ENCODE measurements around the gene DOCK3.

The DOCK3 gene

DNA sequence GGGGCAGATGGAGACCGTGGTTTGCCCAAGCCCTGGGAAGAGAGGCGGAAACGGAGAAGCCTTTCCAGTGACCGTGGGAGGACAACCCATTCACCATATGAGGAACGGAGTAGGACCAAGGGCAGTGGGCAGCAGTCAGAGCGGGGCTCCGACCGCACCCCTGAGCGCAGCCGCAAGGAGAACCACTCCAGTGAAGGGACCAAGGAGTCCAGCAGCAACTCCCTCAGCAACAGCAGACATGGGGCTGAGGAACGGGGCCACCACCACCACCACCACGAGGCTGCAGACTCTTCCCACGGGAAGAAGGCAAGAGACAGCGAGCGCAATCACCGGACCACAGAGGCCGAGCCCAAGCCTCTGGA is 718.4 kb downstream of the DOCK3 start:
- DNase-seq = no peak

DNA sequence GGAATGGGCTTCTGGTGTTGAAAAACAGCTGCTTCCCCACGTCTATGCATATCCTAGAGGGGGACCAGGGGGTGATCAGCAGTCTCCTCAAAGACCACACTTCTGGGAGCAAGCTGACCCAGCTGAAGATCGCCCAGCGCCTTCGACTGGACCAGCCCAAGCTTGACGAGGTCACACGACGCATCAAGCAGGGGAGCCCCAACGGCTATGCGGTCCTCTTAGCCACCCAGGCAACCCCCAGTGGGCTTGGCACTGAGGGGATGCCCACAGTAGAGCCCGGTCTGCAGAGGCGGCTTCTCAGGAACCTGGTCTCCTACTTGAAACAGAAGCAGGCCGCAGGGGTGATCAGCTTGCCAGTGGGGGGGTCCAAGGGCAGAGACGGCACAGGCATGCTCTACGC is 718.8 kb downstream of the DOCK3 start:
- no peak for DNase-seq

DNA sequence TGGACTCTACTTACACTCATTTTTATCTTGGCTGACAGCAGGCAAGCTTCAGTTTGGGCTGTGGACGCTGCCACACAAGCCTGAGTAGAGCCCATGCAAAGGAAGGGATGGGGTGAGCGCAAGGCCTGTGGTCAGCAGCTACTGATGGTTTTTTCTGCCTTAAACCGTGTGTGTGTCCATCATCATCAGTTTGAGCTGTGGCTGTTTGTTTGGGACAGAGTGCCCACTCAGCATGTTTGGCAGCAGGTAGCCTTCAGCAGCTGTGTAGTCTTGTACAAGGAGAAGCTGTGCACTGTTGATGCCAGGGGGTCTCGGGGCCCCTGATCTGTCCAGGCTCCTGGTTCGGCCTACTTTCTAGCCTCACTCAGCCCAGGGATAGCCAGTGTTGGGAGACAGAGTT is 719.8 kb downstream of the DOCK3 start:
- no peak for DNase-seq

DNA sequence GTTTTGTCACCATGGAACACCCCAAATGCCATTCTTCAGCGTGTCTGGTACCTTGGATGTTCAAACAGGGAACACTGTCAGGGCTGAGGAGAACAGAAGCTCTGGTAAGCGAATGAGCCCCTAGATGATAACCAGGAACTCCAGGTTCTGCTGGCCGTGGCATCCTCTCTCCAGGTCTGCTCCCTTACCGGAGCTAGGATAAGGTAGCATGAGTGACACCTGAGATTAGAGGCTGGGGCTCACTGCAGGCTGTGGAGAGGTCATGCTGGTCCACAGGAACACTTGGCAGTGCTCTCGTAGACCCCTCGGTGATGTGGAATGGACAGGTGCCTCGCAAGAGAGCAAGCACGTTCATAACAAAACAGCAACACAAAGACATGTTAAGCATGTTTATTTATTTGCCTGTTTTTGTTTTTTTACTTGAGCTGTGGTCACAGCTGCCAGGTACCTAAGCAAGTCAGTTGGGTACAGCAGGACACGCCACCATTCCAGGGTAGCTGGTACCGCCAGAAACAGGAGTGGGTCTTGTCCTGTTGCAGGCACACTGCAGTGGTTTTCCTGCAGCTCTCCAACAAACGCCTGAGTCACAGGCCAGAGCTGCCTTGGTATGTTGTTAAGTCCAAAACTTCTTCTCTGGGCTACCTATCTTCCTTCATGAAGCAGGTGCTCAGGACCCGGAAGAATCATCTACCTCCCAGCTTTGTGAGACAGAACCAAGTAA is 720.9 kb downstream of the DOCK3 start:
- no peak for DNase-seq

DNA sequence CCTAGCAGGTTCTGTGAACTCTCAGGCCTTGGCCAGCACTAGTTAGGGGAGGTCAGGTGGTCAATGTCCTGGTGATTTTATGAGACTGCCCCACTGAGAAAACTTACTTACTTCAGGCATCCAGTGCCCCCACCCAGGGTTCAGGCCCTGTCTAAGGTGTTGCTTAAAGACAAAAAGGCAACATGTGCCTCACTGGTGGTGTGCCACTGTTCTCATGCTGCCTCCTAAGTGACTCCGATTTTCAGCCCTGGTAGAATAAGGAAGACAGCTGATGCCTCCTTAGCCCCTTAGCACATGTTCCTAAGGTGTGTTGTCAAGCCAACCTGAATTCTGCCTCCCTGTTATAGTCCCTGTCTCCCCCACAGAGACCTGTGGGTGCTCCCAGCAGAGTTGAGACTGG is 721.7 kb downstream of the DOCK3 start:
- no peak for DNase-seq

DNA sequence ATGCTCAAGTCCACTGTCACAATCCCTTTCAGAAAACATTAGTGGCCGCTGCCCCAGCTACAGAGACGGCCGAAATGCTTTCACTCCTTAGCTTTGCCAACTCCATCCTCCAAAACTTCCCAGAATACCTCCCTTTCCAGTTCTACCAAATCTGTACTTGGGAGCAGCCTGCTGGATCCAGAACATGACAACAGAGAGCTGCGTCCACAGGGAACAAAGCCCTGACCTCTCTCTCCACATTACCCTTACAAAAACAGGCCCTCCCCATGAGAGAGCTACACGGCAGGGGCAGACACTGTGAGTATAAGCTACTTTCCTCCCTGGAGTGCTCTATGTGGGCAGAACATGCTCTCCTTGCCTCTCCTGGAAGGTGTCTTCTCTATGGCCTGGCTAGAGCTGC is 722.7 kb downstream of the DOCK3 start:
- no peak for DNase-seq

DNA sequence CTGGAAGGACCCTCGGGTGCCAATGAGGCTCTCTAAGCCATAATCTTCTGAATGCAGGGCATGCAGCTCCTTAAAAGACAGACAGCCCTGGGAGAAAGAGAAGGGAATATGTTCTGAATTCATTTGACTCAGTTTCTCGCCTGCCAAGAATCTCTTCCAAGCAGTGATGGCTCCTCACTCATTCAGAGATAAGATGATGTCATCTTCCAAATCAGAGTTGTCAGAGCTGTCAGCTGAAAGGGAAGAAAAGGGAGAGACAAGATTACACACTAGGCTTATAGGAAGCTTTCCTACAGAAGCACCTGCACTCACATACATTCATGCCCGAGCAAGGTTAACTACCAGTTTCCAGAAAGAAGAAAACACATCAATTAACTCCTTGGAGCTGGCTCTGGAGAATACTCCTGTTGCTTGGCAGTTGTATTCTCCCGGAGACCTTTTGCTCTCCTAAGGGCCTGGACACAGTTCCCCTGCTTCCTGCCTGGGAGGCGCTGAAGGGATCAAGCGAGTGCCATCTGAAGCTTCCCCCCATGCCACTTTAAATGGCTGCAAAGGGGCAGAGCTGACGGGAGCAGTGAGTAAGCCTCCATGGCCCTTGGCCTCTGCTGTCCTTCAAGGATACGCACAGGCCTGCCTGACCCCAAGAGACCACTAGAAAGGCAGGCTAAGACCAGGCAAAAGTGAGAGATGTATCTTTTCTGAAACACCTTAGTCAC is 724.0 kb downstream of the DOCK3 start:
- DNase-seq = no peak

DNA sequence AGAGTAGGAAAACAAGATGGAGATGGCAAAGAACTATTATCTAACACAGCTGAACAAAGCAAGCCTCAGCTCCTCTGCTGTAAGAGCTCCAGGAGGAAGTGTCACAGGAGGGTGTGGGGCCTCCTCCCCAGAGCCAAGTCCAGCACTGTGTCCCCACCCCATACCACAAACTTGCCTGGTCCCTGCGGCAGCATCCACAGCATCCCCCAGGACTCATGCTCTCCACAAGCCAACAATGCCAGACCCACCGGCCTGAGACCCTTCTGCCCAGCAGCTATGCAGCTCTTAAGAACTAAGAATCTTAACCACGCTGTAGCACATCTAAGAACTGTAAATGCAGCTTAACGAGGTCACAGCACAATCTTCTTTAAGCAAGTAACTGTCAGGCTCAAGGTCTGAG is 725.4 kb downstream of the DOCK3 start:
- no peak for DNase-seq

DNA sequence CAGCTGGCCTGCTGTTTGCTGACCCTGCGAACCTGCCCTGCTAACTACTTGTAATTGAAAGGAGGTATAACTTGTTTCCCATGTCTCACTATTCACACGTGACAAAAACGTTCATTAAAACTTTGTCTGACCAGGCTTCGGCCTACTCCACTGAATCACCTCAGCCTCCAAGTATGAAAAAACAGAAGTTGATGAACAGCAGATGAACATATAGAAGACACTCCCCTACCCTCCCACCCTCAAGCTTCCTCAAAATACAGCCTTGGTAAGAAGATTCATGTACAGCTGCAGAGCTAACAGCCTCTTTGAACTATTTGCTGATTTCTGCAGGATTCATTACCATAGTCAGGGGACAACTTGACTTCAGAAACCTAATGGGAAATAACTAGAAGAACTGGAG is 727.0 kb downstream of the DOCK3 start:
- no peak for DNase-seq

DNA sequence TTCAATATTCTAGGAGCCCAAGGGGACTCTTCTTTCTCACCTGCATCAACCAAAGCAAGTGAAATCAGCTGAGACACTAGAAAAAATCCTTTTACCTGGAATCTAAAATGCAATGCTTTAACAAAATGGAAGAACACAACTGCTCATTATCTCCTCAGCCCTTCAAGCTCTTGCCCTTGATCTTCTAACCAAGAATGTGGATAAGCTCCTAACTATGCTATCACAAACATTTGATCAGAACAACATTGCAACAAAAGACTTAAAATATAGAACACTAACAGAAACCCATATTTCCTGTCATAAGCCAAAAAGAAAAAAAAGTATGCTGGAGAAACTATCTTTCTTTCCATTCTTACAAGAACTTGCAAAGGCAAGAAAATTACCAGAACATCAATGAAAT is 728.9 kb downstream of the DOCK3 start:
- no peak for DNase-seq

DNA sequence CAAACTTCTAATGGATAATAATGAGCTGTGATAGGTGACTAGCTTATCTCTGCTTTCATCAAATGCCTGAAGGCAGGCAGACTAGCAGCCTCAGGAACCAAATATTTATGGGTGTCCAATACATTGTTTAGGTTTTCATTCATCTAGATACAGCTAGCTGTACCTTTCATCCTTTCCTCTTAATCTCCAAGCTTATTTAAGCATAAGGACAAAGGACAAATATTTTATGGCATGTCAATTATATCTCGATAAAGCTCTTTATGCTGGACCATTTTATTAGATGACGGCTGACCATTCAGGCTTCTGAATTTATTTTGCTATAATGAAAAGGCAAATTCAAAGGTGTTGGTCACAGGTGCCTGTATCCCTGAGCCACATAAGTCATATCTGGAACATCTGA is 733.3 kb downstream of the DOCK3 start:
- no peak for DNase-seq

DNA sequence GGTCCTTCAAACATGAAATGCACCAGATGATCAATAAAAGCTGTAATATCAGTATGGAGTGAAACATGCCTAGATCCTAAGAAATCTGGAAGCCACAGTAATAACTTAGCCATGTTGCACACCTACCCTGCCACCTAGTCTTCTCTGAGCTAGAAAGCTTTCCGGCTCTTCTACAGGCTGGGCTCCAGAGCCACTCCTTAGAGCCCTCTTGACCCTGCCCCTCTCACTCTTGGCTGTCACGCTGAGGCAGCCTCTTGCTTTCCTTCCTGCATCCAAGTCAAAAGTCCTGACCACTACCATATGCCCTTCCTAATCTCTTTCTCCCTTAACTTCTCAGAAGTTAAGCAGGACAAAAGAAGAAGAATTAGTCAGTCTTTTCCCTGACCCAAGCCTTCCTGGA is 734.1 kb downstream of the DOCK3 start:
- DNase-seq = no peak

DNA sequence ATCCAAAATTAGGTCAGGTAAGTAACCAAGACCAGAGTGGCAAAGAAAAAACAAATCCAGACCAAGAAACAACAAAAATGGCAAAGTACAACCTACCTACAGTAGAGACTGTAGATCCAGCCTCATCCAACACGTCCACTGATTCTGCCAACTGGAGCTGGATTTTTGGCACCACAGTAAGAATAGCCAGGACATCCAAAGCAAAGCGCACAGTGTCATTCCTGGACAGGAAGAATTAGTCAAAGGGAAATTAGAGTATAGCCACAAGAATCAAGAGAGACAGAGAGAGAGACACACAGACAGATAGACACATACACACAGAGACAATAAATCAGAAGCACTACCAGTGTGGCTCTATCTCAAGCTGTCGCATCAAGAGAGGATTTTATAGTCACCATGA is 747.5 kb downstream of the DOCK3 start:
- no peak for DNase-seq

DNA sequence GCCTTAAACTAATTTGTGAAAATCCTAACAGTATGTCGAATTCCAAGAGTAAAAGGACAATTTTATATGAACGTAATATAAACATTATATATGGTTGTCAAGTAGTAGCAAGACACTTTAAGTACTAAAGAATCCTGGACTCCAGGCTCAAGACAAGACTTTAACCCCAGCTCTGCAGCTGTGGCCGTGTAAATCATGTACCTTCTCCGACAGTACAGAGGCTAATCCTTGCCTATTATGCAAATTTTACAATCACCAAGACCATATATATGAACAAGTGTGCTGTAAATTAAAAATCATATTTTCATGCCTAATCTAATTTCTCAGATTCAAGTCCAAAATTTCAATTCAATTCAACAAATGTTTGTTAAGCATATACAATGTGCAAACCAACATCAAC is 752.2 kb downstream of the DOCK3 start:
- no peak for DNase-seq

DNA sequence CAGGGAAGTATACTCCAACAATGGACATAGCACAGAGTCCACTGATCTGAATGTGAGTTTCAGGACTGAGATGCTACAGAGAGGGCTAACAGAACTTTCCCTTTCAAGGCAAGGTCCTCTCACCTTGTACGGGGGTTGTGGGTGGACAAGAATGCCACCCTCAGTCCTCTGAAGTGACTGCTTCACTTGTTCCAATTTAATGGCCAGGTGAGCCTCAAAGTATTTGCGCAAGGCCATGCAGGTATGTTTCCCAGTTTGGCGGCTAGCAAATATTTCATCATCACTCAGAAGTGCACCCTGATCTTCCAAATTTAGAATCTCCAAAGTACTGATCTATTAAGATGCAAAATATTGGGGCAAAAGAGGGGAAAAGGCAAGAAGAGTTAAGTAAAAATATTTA is 754.4 kb downstream of the DOCK3 start:
- DNase-seq = no peak
